Measurements from ENCODE around the gene ARMC5. TPM values are rescaled to one million over a fixed set of nuclear protein-coding genes. Genes with fewer than 3 reads are reported as not detected.

The ARMC5 gene
- total and polyA plus RNA-seq, 2 experiments from 2014 or later, result 7.0 to 11.2 TPM

DNA sequence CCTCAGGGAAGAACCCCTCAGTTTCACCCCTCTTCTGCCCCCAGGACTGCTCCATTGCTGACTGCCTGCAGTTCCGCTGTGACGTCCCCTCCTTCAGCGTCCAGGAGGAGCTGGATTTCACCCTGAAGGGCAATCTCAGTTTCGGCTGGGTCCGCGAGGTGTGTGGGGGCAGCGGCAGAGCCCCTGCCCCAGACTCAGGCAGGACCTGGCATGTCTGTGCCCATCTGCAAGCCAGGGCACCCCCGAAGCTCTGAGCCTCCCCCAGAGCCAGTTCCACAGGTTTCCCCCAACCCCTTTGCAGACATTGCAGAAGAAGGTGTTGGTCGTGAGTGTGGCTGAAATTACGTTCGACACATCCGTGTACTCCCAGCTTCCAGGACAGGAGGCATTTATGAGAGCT, 35.5 kb upstream of the ARMC5 start:
- H2AFZ ChIP-seq, result no peak overlapping the region
- in situ Hi-C loops (cut with MboI), result loop anchor here (10.0 kb wide), 1 partner anchor 199 kb away; no protein-coding TSS in a partner anchor
- H3K79me2 ChIP-seq (ENCODE audit: insufficient read depth), result no peaks in the 10 kb centered on the region
- DNase-seq, result no peak
- H3K9me3 ChIP-seq (ENCODE audit: low read depth), result no peaks in the 10 kb centered on the region
- H3K27ac ChIP-seq, result no peak overlapping the region
- H3K27me3 ChIP-seq (replicated peaks; ENCODE audit: insufficient read depth), result peaks cover 8% of the 10 kb centered on the region; the same call in 1 of the 2 replicates
- H3K9me2 ChIP-seq (ENCODE audit: insufficient read depth), result no peaks in the 10 kb centered on the region
- no peak for TF ChIP-seq EZH2 (IDR thresholded peaks at IDR 0.05; ENCODE audit: insufficient read depth, poor library complexity, severe bottlenecking)
- no peak overlapping the region for H3K4me3 ChIP-seq
- H3K36me3 ChIP-seq (ENCODE audit: low read depth), result no peaks in the 10 kb centered on the region
- H4K20me1 ChIP-seq (ENCODE audit: insufficient read depth), result no peaks in the 10 kb centered on the region
- no peaks in the 10 kb centered on the region for H3F3A ChIP-seq (ENCODE audit: insufficient read depth)
- WGBS, 2 experiments (ENCODE audit: low coverage in 1 of 2, low lambda C conversion rate in 2 of 2, missing lambda C conversion rate in 2 of 2), result 45 to 50% methylated on average over 12 of the region's 12 CpGs
- no peak overlapping the region for H3K4me2 ChIP-seq (ENCODE audit: unreplicated experiment)
- H3K4me1 ChIP-seq (ENCODE audit: insufficient read depth), result no peaks in the 10 kb centered on the region
- H3K9ac ChIP-seq, result no peak overlapping the region

GRCh38 chr16:31427441-31428278, 31.6 kb upstream of the ARMC5 start:
- Histone ChIP-seq H3K9ac (no peak overlapping the region), H3K27ac (no peak overlapping the region), H3K4me1 (ENCODE audit: insufficient read depth) (no peaks in the 10 kb centered on the region), H3K4me3 (peak overlapping the region; percentile 64), H3K27me3 (replicated peaks; ENCODE audit: insufficient read depth) (peaks cover 5% of the 10 kb centered on the region; the same call in 1 of the 2 replicates), H3K4me2 (ENCODE audit: unreplicated experiment) (peak overlapping the region; percentile 43), H3K9me3 (ENCODE audit: low read depth) (no peaks in the 10 kb centered on the region), H4K20me1 (ENCODE audit: insufficient read depth) (no peaks in the 10 kb centered on the region), H3K9me2 (ENCODE audit: insufficient read depth) (no peaks in the 10 kb centered on the region), H3F3A (ENCODE audit: insufficient read depth) (peaks cover 3% of the 10 kb centered on the region; the same call in 1 of the 2 replicates), H2AFZ (peak overlapping the region; percentile 83), H3K79me2 (ENCODE audit: insufficient read depth) (no peaks in the 10 kb centered on the region), H3K36me3 (ENCODE audit: low read depth) (no peaks in the 10 kb centered on the region)
- TF ChIP-seq EZH2phosphoT487 (IDR thresholded peaks at IDR 0.05; ENCODE audit: insufficient read depth, low read depth) (no peak), EZH2 (IDR thresholded peaks at IDR 0.05; ENCODE audit: insufficient read depth, poor library complexity, severe bottlenecking) (no peak)
- WGBS, 2 experiments (ENCODE audit: low coverage in 1 of 2, low lambda C conversion rate in 2 of 2, missing lambda C conversion rate in 2 of 2), result 18 to 19% methylated on average over 58 to 61 of the region's 83 CpGs
- in situ Hi-C loops (cut with MboI), result loop anchor here (10.0 to 25.0 kb wide), 2 partner anchors 203 to 440 kb away; partner anchors contain the start of gene HSD3B7
- DNase-seq, result peak; percentile 75

DNA sequence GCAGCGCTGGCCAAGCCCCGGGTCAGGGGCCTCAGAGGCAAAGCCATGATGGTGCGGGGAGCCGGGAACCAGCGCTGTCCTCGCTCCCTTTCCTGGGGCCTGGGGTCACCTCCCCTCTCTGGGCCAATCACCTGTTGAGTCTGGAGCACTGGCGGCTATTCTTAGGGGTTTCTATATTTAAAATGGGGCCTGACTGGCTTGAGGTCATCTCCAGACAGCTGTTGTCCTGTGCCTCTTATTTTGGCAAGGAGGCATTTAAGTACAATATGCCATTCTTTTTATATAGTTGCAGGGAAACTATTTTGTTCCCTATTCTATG, 31.1 kb upstream of the ARMC5 start, which contains the start of gene COX6A2:
Gene COX6A2, minus strand, starts transcription at position 82 of the 319 bp plus-strand sequence. Its CDS starts 35 bp downstream, at position 47.
- in situ Hi-C loops (cut with MboI), result loop anchor here (10.0 to 25.0 kb wide), 2 partner anchors 203 to 441 kb away; partner anchors contain the start of gene HSD3B7
- TF ChIP-seq EZH2phosphoT487 (IDR thresholded peaks at IDR 0.05; ENCODE audit: insufficient read depth, low read depth) (no peak), EZH2 (IDR thresholded peaks at IDR 0.05; ENCODE audit: insufficient read depth, poor library complexity, severe bottlenecking) (no peak)
- Histone ChIP-seq H3K4me1 (ENCODE audit: insufficient read depth) (no peaks in the 10 kb centered on the region), H3F3A (ENCODE audit: insufficient read depth) (peaks cover 3% of the 10 kb centered on the region; the same call in 1 of the 2 replicates), H3K27me3 (replicated peaks; ENCODE audit: insufficient read depth) (no peaks in the 10 kb centered on the region; the same call in 1 of the 2 replicates), H3K36me3 (ENCODE audit: low read depth) (no peaks in the 10 kb centered on the region), H3K79me2 (ENCODE audit: insufficient read depth) (no peaks in the 10 kb centered on the region), H3K9me3 (ENCODE audit: low read depth) (no peaks in the 10 kb centered on the region), H3K4me2 (ENCODE audit: unreplicated experiment) (peak within 1 kb of the TSS; percentile 43), H2AFZ (peak within 1 kb of the TSS; percentile 83), H3K27ac (no peak within 1 kb of the TSS), H3K4me3 (peak within 1 kb of the TSS; percentile 64), H3K9ac (no peak within 1 kb of the TSS), H3K9me2 (ENCODE audit: insufficient read depth) (no peaks in the 10 kb centered on the region), H4K20me1 (ENCODE audit: insufficient read depth) (no peaks in the 10 kb centered on the region)
- WGBS, 2 experiments (ENCODE audit: low coverage in 1 of 2, low lambda C conversion rate in 2 of 2, missing lambda C conversion rate in 2 of 2), result 46 to 48% methylated on average over 5 to 7 of the region's 7 CpGs
- no peak for DNase-seq

DNA sequence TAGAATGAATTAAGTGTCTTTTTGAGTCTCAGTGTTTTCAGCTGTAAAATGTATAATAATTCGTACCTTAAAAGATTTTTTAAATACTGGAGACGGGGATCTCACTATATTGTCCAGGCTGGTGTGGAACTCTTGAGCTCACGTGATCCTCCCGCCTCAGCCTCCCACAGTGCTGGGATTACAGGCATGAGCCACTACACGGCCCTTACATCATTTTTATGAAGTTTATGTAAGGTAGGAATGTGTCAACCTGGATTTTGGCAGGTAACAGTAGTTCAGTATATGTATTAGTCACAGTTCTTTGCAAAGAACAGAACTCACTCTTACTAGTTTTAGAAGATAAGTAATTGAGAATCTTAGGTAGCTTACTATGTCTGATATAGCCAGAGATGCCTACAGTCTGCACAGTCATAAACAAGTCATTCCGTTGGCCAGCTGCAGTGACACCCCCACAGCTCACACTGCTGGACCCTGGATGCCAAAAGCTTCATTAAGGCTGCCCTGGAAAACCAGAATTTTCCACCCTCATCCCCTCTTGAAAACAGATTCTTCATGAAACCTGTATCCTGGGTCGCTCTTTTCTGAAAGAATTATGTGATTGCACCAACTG, 30.6 kb upstream of the ARMC5 start:
- no peak overlapping the region for H3K9ac ChIP-seq
- H3K27me3 ChIP-seq (replicated peaks; ENCODE audit: insufficient read depth), result no peaks in the 10 kb centered on the region; the same call in 1 of the 2 replicates
- no peaks in the 10 kb centered on the region for H3K36me3 ChIP-seq (ENCODE audit: low read depth)
- peaks cover 3% of the 10 kb centered on the region; the same call in 1 of the 2 replicates for H3F3A ChIP-seq (ENCODE audit: insufficient read depth)
- H3K79me2 ChIP-seq (ENCODE audit: insufficient read depth), result no peaks in the 10 kb centered on the region
- TF ChIP-seq EZH2 (IDR thresholded peaks at IDR 0.05; ENCODE audit: insufficient read depth, poor library complexity, severe bottlenecking) (no peak), EZH2phosphoT487 (IDR thresholded peaks at IDR 0.05; ENCODE audit: insufficient read depth, low read depth) (no peak)
- H3K27ac ChIP-seq, result no peak overlapping the region
- H3K4me2 ChIP-seq (ENCODE audit: unreplicated experiment), result no peak overlapping the region
- no peaks in the 10 kb centered on the region for H3K9me3 ChIP-seq (ENCODE audit: low read depth)
- DNase-seq, result peak; percentile 18
- no peak overlapping the region for H3K4me3 ChIP-seq
- no peaks in the 10 kb centered on the region for H4K20me1 ChIP-seq (ENCODE audit: insufficient read depth)
- WGBS, 2 experiments (ENCODE audit: low coverage in 1 of 2, low lambda C conversion rate in 2 of 2, missing lambda C conversion rate in 2 of 2), result 68 to 79% methylated on average over 7 of the region's 7 CpGs
- no peak overlapping the region for H2AFZ ChIP-seq
- H3K4me1 ChIP-seq (ENCODE audit: insufficient read depth), result no peaks in the 10 kb centered on the region
- in situ Hi-C loops (cut with MboI), result loop anchor here (10.0 to 25.0 kb wide), 2 partner anchors 204 to 441 kb away; partner anchors contain the start of gene HSD3B7
- no peaks in the 10 kb centered on the region for H3K9me2 ChIP-seq (ENCODE audit: insufficient read depth)
